Endothelial cell of umbilical vein (primary cell): ENCODE measurements around the gene SCN9A. TPM values are rescaled to one million over a fixed set of nuclear protein-coding genes. Genes with fewer than 3 reads are reported as not detected.

Source experiments
- BruUV-seq: library from RNA; stranded (reverse); fragments of 400-500 nt; replicated peaks from 2 replicates; lab custom pipeline; 2021; lab: Mats Ljungman, UMichigan
- CTCF ChIA-PET: fragments of 300-600, 350-600 bp; sonication (Branson Sonifier 250); formaldehyde crosslinking; loops from one replicate; lab custom pipeline; 2021; ENCODE audit warnings: antibody characterized with exemption, inconsistent platforms; lab: Charles Lee
- POLR2A ChIA-PET: fragments of 300-600, 350-600 bp; sonication (Branson Sonifier 250); formaldehyde crosslinking; loops from one replicate; lab custom pipeline; 2021; ENCODE audit warnings: antibody characterized with exemption, inconsistent platforms; lab: Charles Lee
- DNase-seq: peaks from one replicate; pipeline ENCODE4 v3.0.0-alpha.2; 2011; ENCODE audit warnings: low read depth, low spot score
- FAIRE-seq: peaks from 2 replicates; lab custom pipeline; 2011; peaks lifted over from hg19 to GRCh38; lab: Jason Lieb, UNC
- H2AFZ ChIP-seq: 2 replicates; pipeline ENCODE4 v1.6.0; 2012; ENCODE audit warnings: low read depth, low read length, control low read depth, inconsistent platforms
- H3K27ac ChIP-seq: 2 replicates; pipeline ENCODE4 v1.5.1; 2011; ENCODE audit warnings: low read depth, mild to moderate bottlenecking, control low read depth, low read length, moderate library complexity; ENCODE audit not compliant: insufficient read depth
- H3K27me3 ChIP-seq, 2 experiments: 2 replicates each; pipeline versions ENCODE4 v1.6.0 to v1.6.1; 2011; ENCODE audit warnings: low read length in 2 of 2, mixed read lengths in 1 of 2; ENCODE audit not compliant: control insufficient read depth in 2 of 2, insufficient read depth in 2 of 2
- H3K36me3 ChIP-seq, 2 experiments: 2 replicates in 1 of 2; 3 replicates in 1 of 2; pipeline ENCODE4 v1.5.1; 2011; ENCODE audit warnings: low read length in 2 of 2, mild to moderate bottlenecking in 1 of 2, moderate library complexity in 1 of 2; ENCODE audit not compliant: control insufficient read depth in 2 of 2, insufficient read depth in 2 of 2; ENCODE audit errors: extremely low read depth in 1 of 2
- H3K4me1 ChIP-seq: 3 replicates; pipeline ENCODE4 v1.5.1; 2011; ENCODE audit warnings: mild to moderate bottlenecking, low read length; ENCODE audit not compliant: control insufficient read depth, insufficient read depth; ENCODE audit errors: extremely low read depth
- H3K4me2 ChIP-seq: 2 replicates; pipeline ENCODE4 v1.6.1; 2011; ENCODE audit warnings: low read length, control low read depth, mixed read lengths; ENCODE audit not compliant: insufficient read depth
- H3K4me3 ChIP-seq, 3 experiments: fragments of 200-600 bp in 1 of 3; sonication (generic), shearing (Covaris generic) in 1 of 3; replicated peaks in 1 of 3; 2 replicates each; pipeline ENCODE4 v1.5.1; 2011 to 2016; ENCODE audit warnings: control low read depth in 3 of 3, low read length in 3 of 3, mild to moderate bottlenecking in 2 of 3, inconsistent platforms in 1 of 3, low read depth in 1 of 3, moderate library complexity in 1 of 3; ENCODE audit not compliant: insufficient read depth in 1 of 3
- H3K79me2 ChIP-seq: 2 replicates; pipeline ENCODE4 v1.6.0; 2012; ENCODE audit warnings: low read length, inconsistent platforms; ENCODE audit not compliant: control insufficient read depth, insufficient read depth
- H3K9ac ChIP-seq: replicated peaks from 2 replicates; pipeline ENCODE3; 2011; ENCODE audit warnings: low read length, control low read depth; ENCODE audit not compliant: insufficient read depth; ENCODE audit errors: extremely low read depth
- H3K9me1 ChIP-seq: replicated peaks from 3 replicates; pipeline ENCODE4 v1.6.0; 2011; ENCODE audit warnings: mild to moderate bottlenecking, low read length; ENCODE audit not compliant: control insufficient read depth, insufficient read depth; ENCODE audit errors: extremely low read depth
- H3K9me3 ChIP-seq: replicated peaks from 2 replicates; pipeline ENCODE4 v1.5.1; 2012; ENCODE audit warnings: low read length, inconsistent platforms; ENCODE audit not compliant: control insufficient read depth, insufficient read depth
- H4K20me1 ChIP-seq: replicated peaks from 2 replicates; pipeline ENCODE3; 2011; ENCODE audit warnings: mild to moderate bottlenecking, low read length; ENCODE audit not compliant: control insufficient read depth, insufficient read depth; ENCODE audit errors: extremely low read depth
- EZH2 ChIP-seq: IDR thresholded peaks from 2 replicates; pipeline ENCODE4 v1.6.1; 2012; ENCODE audit warnings: borderline replicate concordance, low read depth, mild to moderate bottlenecking, moderate library complexity, low read length, inconsistent platforms; ENCODE audit not compliant: severe bottlenecking
- FOS ChIP-seq: IDR thresholded peaks from 2 replicates; pipeline ENCODE4 v1.6.1; 2011; ENCODE audit warnings: mild to moderate bottlenecking, low read length, moderate library complexity, borderline replicate concordance; ENCODE audit not compliant: insufficient read depth
- GATA2 ChIP-seq: IDR thresholded peaks from 2 replicates; pipeline ENCODE4 v1.7.0; 2011; ENCODE audit warnings: low read depth, mild to moderate bottlenecking, moderate library complexity, mixed read lengths, low read length; ENCODE audit not compliant: insufficient read length, insufficient read depth
- JUN ChIP-seq: IDR thresholded peaks from 2 replicates; pipeline ENCODE4 v1.6.1; 2011; ENCODE audit warnings: borderline replicate concordance, low read depth; ENCODE audit not compliant: insufficient read length, insufficient read depth
- MYC ChIP-seq: IDR thresholded peaks from one replicate; pipeline ENCODE4 v1.6.1; 2011; ENCODE audit warnings: mild to moderate bottlenecking, low read depth, low read length
- POLR2A ChIP-seq: IDR thresholded peaks from 2 replicates; pipeline ENCODE4 v1.6.1; 2012; ENCODE audit warnings: low read depth, mild to moderate bottlenecking, control low read depth, low read length
- POLR2AphosphoS5 ChIP-seq: IDR thresholded peaks from 2 replicates; pipeline ENCODE4 v1.6.1; 2012; ENCODE audit warnings: low read depth, mild to moderate bottlenecking, control low read depth, low read length, moderate library complexity; ENCODE audit not compliant: insufficient read depth
- dilution Hi-C: fragments of 300-500 bp; cut with MboI; formaldehyde crosslinking; loops from one replicate; pipeline ENCODE4 v1.15.0; 2019; ENCODE audit warnings: low sequenced_read_pairs; ENCODE audit not compliant: extremely low pct_ligation_motif_present
- intact Hi-C: fragments of 100-400 bp; cut with micrococcal nuclease; formaldehyde crosslinking; loops from one replicate; pipeline ENCODE4 v1.10.0; 2022
- polyA plus RNA-seq, 4 experiments: library from polyadenylated mRNA; depleted of rRNA in 3 of 4; stranded (reverse) in 3 of 4; unstranded in 1 of 4; fragments of >200 nt; gene quantifications; 2 replicates each; pipeline versions ENCODE4 v1.2.1 to v1.2.3, GENCODE V29; 2011 to 2012; ENCODE audit warnings: missing spikeins in 1 of 4
- total RNA-seq: library from RNA; stranded (reverse); gene quantifications from 2 replicates; pipeline ENCODE4 v1.2.3, GENCODE V29; 2021
- TF ChIP-seq, protein P1 (sequence below), 2 donors: IDR thresholded peaks; 1 replicate in 1 of 2; 2 replicates in 1 of 2; pipeline ENCODE4 v1.5.1; 2011; ENCODE audit warnings: low read length in 2 of 2, mild to moderate bottlenecking in 2 of 2, moderate library complexity in 2 of 2, control low read depth in 1 of 2, inconsistent platforms in 1 of 2, low read depth in 1 of 2; ENCODE audit not compliant: insufficient read depth in 1 of 2; ENCODE audit errors: extremely low read depth in 1 of 2
- TF ChIP-seq, protein P2 (sequence below): IDR thresholded peaks from 2 replicates; pipeline ENCODE4 v1.6.1; 2011; ENCODE audit not compliant: insufficient read depth, insufficient read length

The SCN9A gene
- total and polyA plus RNA-seq, 2 donors (not counting 3 experiments of a cell fraction or from before 2014, with no cell fraction given), result 0.88 to 1.6 TPM

DNA sequence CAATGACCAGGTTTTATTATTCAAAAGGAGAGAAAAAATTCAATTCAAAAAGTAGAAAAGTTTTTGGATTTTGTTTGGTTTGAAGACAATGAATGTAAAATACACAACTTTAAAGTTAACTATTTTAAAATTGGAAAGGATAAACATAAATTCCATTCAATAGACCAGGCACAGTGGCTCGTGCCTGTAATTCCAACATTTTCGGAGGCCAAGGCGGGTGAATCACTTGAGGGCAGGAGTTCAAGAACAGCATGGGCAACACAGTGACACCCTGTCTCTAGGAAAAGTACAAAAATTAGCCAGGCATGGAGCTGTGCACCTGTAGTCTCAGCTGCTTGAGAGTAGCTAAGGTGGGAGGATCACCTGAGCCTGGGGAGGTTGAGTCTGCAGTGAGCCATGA lies 54.7 kb downstream of the SCN9A start:
- FAIRE-seq, result no peak

More for the DNA sequence above, 54.7 kb downstream of the SCN9A start:
- dilution Hi-C loops (no loop called here), intact Hi-C loops (no loop called here)
- Histone ChIP-seq H3K4me3 (no peak overlapping the region), H3K9ac (no peak overlapping the region), H3K36me3 (no peaks in the 10 kb centered on the region), H3K79me2 (no peaks in the 10 kb centered on the region), H3K9me3 (no peaks in the 10 kb centered on the region), H4K20me1 (no peaks in the 10 kb centered on the region), H3K4me1 (no peaks in the 10 kb centered on the region), H3K27ac (no peak overlapping the region), H2AFZ (no peak overlapping the region), H3K4me2 (no peak overlapping the region), H3K9me1 (no peaks in the 10 kb centered on the region), H3K27me3 (no peaks in the 10 kb centered on the region)
- CTCF ChIA-PET, result interaction anchor here (1.0 kb wide), 1 partner anchor 141 kb away, joined by 3 read pairs; no protein-coding TSS in a partner anchor
- BruUV-seq, result no TSS peak
- no peak for DNase-seq
- POLR2A ChIA-PET, result no interaction called here
- TF ChIP-seq JUN (no peak), MYC (no peak), GATA2 (no peak), FOS (no peak), POLR2A (no peak), POLR2AphosphoS5 (no peak), EZH2 (no peak)
- TF ChIP-seq, protein P1, sequence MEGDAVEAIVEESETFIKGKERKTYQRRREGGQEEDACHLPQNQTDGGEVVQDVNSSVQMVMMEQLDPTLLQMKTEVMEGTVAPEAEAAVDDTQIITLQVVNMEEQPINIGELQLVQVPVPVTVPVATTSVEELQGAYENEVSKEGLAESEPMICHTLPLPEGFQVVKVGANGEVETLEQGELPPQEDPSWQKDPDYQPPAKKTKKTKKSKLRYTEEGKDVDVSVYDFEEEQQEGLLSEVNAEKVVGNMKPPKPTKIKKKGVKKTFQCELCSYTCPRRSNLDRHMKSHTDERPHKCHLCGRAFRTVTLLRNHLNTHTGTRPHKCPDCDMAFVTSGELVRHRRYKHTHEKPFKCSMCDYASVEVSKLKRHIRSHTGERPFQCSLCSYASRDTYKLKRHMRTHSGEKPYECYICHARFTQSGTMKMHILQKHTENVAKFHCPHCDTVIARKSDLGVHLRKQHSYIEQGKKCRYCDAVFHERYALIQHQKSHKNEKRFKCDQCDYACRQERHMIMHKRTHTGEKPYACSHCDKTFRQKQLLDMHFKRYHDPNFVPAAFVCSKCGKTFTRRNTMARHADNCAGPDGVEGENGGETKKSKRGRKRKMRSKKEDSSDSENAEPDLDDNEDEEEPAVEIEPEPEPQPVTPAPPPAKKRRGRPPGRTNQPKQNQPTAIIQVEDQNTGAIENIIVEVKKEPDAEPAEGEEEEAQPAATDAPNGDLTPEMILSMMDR (IDR thresholded peaks at IDR 0.05; ENCODE audit: extremely low read depth in 1 of 2, insufficient read depth in 1 of 2, low read depth in 1 of 2, low read length in 2 of 2), result no peak
- TF ChIP-seq, protein P2, sequence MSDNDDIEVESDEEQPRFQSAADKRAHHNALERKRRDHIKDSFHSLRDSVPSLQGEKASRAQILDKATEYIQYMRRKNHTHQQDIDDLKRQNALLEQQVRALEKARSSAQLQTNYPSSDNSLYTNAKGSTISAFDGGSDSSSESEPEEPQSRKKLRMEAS, result no peak
